DOHH2 (cell line): ENCODE data around the gene SEC62.

Source experiments
- H3F3A ChIP-seq: fragments of 200-600 bp; sonication (generic), shearing (Covaris generic); 2 replicates; pipeline ENCODE4 v1.6.0; 2016; ENCODE audit warnings: antibody characterized with exemption, mild to moderate bottlenecking; ENCODE audit not compliant: control insufficient read depth, insufficient read depth
- H3K27ac ChIP-seq: fragments of 200-600 bp; sonication (generic); 2 replicates; pipeline ENCODE4 v1.5.1; 2014; ENCODE audit warnings: low read depth, mild to moderate bottlenecking, low read length, moderate library complexity
- H3K27me3 ChIP-seq: fragments of 200-600 bp; sonication (generic); 2 replicates; pipeline ENCODE4 v1.6.1; 2014; ENCODE audit warnings: mild to moderate bottlenecking, low read length, mixed read lengths; ENCODE audit not compliant: control insufficient read depth
- H3K36me3 ChIP-seq: fragments of 200-600 bp; sonication (generic); 2 replicates; pipeline ENCODE4 v1.6.1; 2014; ENCODE audit warnings: mild to moderate bottlenecking, low read length, moderate library complexity, mixed read lengths; ENCODE audit not compliant: control insufficient read depth
- H3K4me1 ChIP-seq: fragments of 200-600 bp; sonication (generic); 2 replicates; pipeline ENCODE4 v1.6.1; 2014; ENCODE audit warnings: mild to moderate bottlenecking, low read length, mixed read lengths; ENCODE audit not compliant: control insufficient read depth
- H3K4me2 ChIP-seq: fragments of 200-600 bp; sonication (generic); 2 replicates; pipeline ENCODE4 v1.6.0; 2014; ENCODE audit warnings: mild to moderate bottlenecking, low read length, moderate library complexity
- H3K4me3 ChIP-seq: fragments of 200-600 bp; sonication (generic); 2 replicates; pipeline ENCODE4 v1.5.1; 2014; ENCODE audit warnings: mild to moderate bottlenecking, low read length, mixed read lengths
- H3K79me2 ChIP-seq: fragments of 200-600 bp; sonication (generic); 2 replicates; pipeline ENCODE4 v1.6.1; 2014; ENCODE audit warnings: mild to moderate bottlenecking, low read length, mixed read lengths; ENCODE audit not compliant: control insufficient read depth
- H3K9me2 ChIP-seq: fragments of 200-600 bp; sonication (generic); replicated peaks from 2 replicates; pipeline ENCODE4 v1.6.1; 2014; ENCODE audit warnings: mild to moderate bottlenecking, low read length, mixed read lengths; ENCODE audit not compliant: control insufficient read depth
- H3K9me3 ChIP-seq: fragments of 200-600 bp; sonication (generic); 2 replicates; pipeline ENCODE4 v1.6.1; 2014; ENCODE audit warnings: antibody characterized with exemption, low read length, mixed read lengths; ENCODE audit not compliant: control insufficient read depth, insufficient read depth
- H4K20me1 ChIP-seq: fragments of 200-600 bp; sonication (generic); 2 replicates; pipeline ENCODE4 v1.6.0; 2014; ENCODE audit warnings: low read depth, mild to moderate bottlenecking, antibody characterized with exemption, low read length, moderate library complexity; ENCODE audit not compliant: control insufficient read depth, insufficient read depth
- CTCF ChIP-seq: fragments of 200-600 bp; sonication (generic); IDR thresholded peaks from one replicate; pipeline ENCODE4 v1.5.1; 2014; ENCODE audit warnings: antibody characterized with exemption, mild to moderate bottlenecking, low read depth, low read length; ENCODE audit not compliant: poor library complexity, severe bottlenecking
- EZH2phosphoT487 ChIP-seq: fragments of 200-600 bp; sonication (generic); IDR thresholded peaks from 2 replicates; pipeline ENCODE4 v1.6.1; 2017; ENCODE audit warnings: borderline replicate concordance, mild to moderate bottlenecking, antibody characterized with exemption, low read length, moderate library complexity, mixed read lengths

SEC62 gene

GRCh38 chr3:169996063-169996462 lies 29.5 kb downstream of the SEC62 start:
- Histone ChIP-seq H3F3A (peaks cover 67% of the 10 kb centered on the region), H3K27me3 (no peaks in the 10 kb centered on the region), H3K9me2 (no peaks in the 10 kb centered on the region), H3K4me1 (no peaks in the 10 kb centered on the region), H3K9me3 (no peaks in the 10 kb centered on the region), H3K4me3 (no peak overlapping the region), H3K79me2 (peaks cover 7% of the 10 kb centered on the region), H3K4me2 (no peak overlapping the region), H3K27ac (no peak overlapping the region), H3K36me3 (peaks cover 70% of the 10 kb centered on the region), H4K20me1 (peaks cover 5% of the 10 kb centered on the region; the same call in 1 of the 2 replicates)
- no peak for TF ChIP-seq CTCF
- TF ChIP-seq EZH2phosphoT487: no peak

- Histone ChIP-seq H3K36me3 (peaks cover 45% of the 10 kb centered on the region), H3K9me2 (no peaks in the 10 kb centered on the region), H3K4me2 (no peak overlapping the region), H3K4me3 (no peak overlapping the region), H3K4me1 (peaks cover 26% of the 10 kb centered on the region), H3K79me2 (no peaks in the 10 kb centered on the region), H3F3A (peaks cover 47% of the 10 kb centered on the region), H3K27ac (no peak overlapping the region), H3K9me3 (no peaks in the 10 kb centered on the region), H4K20me1 (no peaks in the 10 kb centered on the region), H3K27me3 (no peaks in the 10 kb centered on the region)
- no peak for TF ChIP-seq EZH2phosphoT487
- no peak for TF ChIP-seq CTCF
Observed at GRCh38 chr3:169998668-169999131, 32.1 kb downstream of the SEC62 start.

GRCh38 chr3:169999433-169999832 lies 32.8 kb downstream of the SEC62 start:
- no peak overlapping the region for H3K27ac ChIP-seq
- no peaks in the 10 kb centered on the region for H3K9me3 ChIP-seq
- no peaks in the 10 kb centered on the region for H3K79me2 ChIP-seq
- H4K20me1 ChIP-seq: no peaks in the 10 kb centered on the region
- H3K4me1 ChIP-seq: peaks cover 30% of the 10 kb centered on the region
- no peak overlapping the region for H3K4me3 ChIP-seq
- no peaks in the 10 kb centered on the region for H3K27me3 ChIP-seq
- H3K4me2 ChIP-seq: no peak overlapping the region
- TF ChIP-seq EZH2phosphoT487: no peak
- TF ChIP-seq CTCF: no peak
- peaks cover 40% of the 10 kb centered on the region for H3F3A ChIP-seq
- H3K36me3 ChIP-seq: peaks cover 38% of the 10 kb centered on the region
- no peaks in the 10 kb centered on the region for H3K9me2 ChIP-seq

GRCh38 chr3:170000051-170000450 lies 33.4 kb downstream of the SEC62 start:
- Histone ChIP-seq H3K27me3 (no peaks in the 10 kb centered on the region), H3K9me3 (no peaks in the 10 kb centered on the region), H3K4me2 (no peak overlapping the region), H3K9me2 (no peaks in the 10 kb centered on the region), H3K27ac (no peak overlapping the region), H3K36me3 (peaks cover 31% of the 10 kb centered on the region), H3K79me2 (no peaks in the 10 kb centered on the region), H4K20me1 (no peaks in the 10 kb centered on the region), H3K4me3 (no peak overlapping the region), H3K4me1 (peaks cover 30% of the 10 kb centered on the region), H3F3A (peaks cover 36% of the 10 kb centered on the region)
- no peak for TF ChIP-seq CTCF
- no peak for TF ChIP-seq EZH2phosphoT487
